Mucosa of rectum (tissue), 2 donors: ENCODE measurements around the gene SSC5D.
"Not testable (repeated sequence)": the region's sequence is repeated elsewhere in the genome, so short reads cannot be mapped to it uniquely, and the experiment has no call there.

Experiments used
- H3K27ac ChIP-seq, 2 donors: one replicate each; pipeline ENCODE4 v1.7.0; 2013; ENCODE audit warnings: inconsistent platforms in 2 of 2, low read depth in 2 of 2, low read length in 2 of 2
- H3K27me3 ChIP-seq, 2 donors: one replicate each; pipeline ENCODE4 v1.7.0; 2013; ENCODE audit warnings: low read length in 2 of 2; ENCODE audit not compliant: control insufficient read depth in 2 of 2, insufficient read depth in 2 of 2
- H3K36me3 ChIP-seq, 2 donors: one replicate each; pipeline ENCODE4 v1.7.0; 2013; ENCODE audit warnings: low read length in 2 of 2; ENCODE audit not compliant: control insufficient read depth in 2 of 2, insufficient read depth in 2 of 2
- H3K4me1 ChIP-seq, 2 donors: one replicate each; pipeline ENCODE4 v1.7.0; 2013; ENCODE audit warnings: low read length in 2 of 2, mild to moderate bottlenecking in 1 of 2; ENCODE audit not compliant: control insufficient read depth in 2 of 2, insufficient read depth in 2 of 2
- H3K4me3 ChIP-seq, 2 donors: one replicate each; pipeline ENCODE4 v1.7.0; 2013; ENCODE audit warnings: low read length in 2 of 2
- H3K9ac ChIP-seq, 2 donors: one replicate each; pipeline ENCODE4 v1.7.0; 2013; ENCODE audit warnings: low read length in 2 of 2, low read depth in 1 of 2, mild to moderate bottlenecking in 1 of 2
- H3K9me3 ChIP-seq, 2 donors: one replicate each; pipeline ENCODE4 v1.7.0; 2013; ENCODE audit warnings: low read length in 2 of 2; ENCODE audit not compliant: control insufficient read depth in 2 of 2
- donor health status: healthy.
- donor health status: Normal muscosa, but diverticular disease.

SSC5D gene

DNA sequence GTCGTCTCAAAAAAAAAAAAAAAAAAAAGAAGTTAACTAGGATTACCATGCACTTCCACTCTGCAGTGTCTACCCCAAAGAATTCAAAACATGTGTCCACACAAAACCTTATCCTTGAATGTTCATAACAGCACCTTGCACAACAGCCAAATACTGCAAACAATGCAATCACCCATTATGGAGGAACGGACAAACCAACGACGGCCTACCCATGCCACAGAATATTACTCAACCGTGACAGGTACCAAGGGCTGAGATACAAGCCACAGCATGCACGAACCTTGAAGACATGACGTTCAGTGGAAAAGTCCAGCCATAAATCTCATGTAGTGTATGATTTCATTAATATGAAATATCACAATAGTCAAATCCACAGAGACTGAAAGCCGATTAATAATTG is 42.2 kb upstream of the SSC5D start:
- Histone ChIP-seq H3K27ac (no peak overlapping the region), H3K27me3 (peaks cover 26 to 37% of the 10 kb centered on the region in 2 donors), H3K4me1 (peaks cover 0 to 2% of the 10 kb centered on the region in 2 donors), H3K36me3 (no peaks in the 10 kb centered on the region), H3K9me3 (no peaks in the 10 kb centered on the region), H3K9ac (no peak overlapping the region), H3K4me3 (no peak overlapping the region)

DNA sequence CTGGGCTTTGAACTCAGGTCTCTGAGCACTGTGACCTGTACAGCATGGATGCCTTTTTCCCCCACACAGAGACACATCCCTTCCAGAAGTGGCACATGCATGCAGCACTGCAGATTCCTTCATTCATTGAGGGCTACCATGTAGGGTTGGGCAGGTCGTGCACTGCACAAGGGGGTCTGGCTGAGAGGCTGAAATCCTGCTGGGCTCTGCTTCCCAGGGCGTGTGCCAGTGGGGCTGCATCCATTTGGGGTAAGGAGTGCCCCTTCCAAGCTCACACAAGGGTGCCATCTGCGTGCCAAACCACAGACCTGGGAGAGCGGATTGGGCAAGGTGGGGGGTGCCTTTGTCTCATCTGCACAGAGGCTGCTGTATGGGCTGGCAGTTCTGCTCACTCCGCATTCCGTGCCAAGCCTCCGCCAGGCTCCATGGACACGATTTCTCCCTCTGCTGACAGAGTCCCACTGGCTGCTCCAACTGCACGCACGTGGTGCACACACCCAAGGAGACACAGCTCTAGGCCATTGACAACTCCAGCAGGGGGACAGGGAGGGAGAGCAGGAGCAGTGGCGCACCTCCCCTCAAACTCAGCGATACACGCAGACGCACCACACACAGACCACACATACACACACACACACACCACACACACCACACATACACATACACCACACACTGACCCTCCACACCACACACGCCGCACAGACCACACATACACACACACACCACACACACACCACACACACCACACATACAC is 40.6 kb upstream of the SSC5D start:
- Histone ChIP-seq H3K27ac (no peak overlapping the region), H3K9ac (no peak overlapping the region)

DNA sequence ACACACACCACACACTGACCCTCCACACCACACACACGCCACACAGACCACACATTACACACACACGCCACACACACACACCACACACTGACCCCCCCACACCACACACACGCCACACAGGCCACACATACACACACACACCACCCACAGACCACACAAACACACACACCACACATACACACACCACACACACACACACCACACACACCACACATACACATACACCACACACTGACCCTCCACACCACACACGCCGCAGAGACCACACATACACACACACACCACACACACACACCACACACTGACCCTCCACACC is 40.1 kb upstream of the SSC5D start:
- H3K27me3 ChIP-seq: peaks cover 28 to 35% of the 10 kb centered on the region in 2 donors
- not testable (repeated sequence) for H3K9ac ChIP-seq, H3K4me1 ChIP-seq

More for the DNA sequence above, 40.6 kb upstream of the SSC5D start:
- Histone ChIP-seq H3K4me3 (no peak overlapping the region), H3K27me3 (peaks cover 28 to 35% of the 10 kb centered on the region in 2 donors), H3K4me1 (no peaks in the 10 kb centered on the region), H3K9me3 (no peaks in the 10 kb centered on the region), H3K36me3 (no peaks in the 10 kb centered on the region)

DNA sequence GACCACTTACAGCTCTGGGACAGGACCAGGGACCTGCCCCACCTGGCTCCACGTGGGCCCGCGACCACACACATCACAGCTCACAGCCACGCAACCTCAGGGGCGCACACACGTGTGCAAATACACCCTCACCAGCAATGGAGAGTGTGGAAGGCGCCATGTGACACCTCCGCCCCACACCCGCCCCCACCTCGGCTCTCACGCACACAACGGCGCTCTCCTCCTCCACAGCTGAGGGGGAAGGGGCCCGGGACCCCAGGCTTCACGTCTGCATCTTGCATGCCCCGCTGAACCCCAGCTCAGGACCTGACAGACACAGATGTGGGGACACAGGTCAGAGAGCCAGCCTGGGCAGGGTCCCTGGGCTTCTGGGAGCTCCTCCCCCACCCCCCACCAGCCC is 38.8 kb upstream of the SSC5D start:
- no peak overlapping the region for H3K27ac ChIP-seq
- H3K36me3 ChIP-seq: no peaks in the 10 kb centered on the region
- H3K4me1 ChIP-seq: no peaks in the 10 kb centered on the region
- peaks cover 18 to 24% of the 10 kb centered on the region in 2 donors for H3K27me3 ChIP-seq
- no peak overlapping the region for H3K9ac ChIP-seq
- no peaks in the 10 kb centered on the region for H3K9me3 ChIP-seq
- H3K4me3 ChIP-seq: no peak overlapping the region

More for the DNA sequence above, 40.1 kb upstream of the SSC5D start:
- H3K27ac ChIP-seq, H3K36me3 ChIP-seq, H3K4me3 ChIP-seq, H3K9me3 ChIP-seq: not testable (repeated sequence)

DNA sequence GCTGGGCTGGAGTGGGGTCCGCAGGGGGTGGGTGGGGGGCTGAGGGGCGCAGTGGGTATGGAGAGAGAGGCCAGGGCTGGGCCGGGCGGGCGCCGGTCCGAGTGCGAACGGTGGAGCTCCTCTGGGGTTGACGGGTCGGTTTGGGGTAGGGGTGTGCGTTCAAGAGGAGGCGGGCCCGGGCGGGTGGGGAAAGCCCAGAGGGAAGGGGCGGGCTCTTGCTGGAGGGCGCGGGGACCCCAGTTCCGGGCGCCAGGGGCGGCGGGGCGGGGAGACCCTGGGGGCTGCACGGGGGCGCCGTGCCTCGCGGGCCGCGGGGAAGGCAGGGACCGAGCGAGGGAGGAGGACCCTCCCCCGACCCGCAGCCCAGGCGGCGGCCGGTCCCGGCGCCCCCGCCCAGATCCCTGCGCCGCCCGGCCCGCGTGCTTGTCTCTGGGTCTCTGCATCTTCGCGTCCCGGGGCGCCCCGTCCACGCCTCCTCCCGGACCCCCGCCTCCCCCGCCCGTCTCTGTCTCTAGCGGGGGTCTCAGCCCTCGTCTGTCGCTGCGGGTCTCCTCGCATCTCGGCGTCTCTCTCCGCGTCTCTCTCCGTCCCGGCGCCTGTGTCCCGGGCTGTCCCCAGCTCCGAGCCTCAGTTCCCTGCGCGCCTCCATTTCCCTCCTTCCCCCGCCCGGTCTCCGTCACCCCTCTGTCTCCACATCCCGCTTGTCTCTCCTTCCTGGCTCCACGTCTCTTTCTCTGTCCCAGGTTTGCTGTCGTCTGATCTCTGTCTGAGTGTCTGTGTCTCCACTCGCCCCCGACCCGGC is 36.9 kb upstream of the SSC5D start:
- H3K9ac ChIP-seq: no peak overlapping the region
- H3K36me3 ChIP-seq: peaks cover 0 to 2% of the 10 kb centered on the region in 2 donors
- H3K9me3 ChIP-seq: no peaks in the 10 kb centered on the region
- H3K27ac ChIP-seq: no peak overlapping the region
- H3K27me3 ChIP-seq: peaks cover 15% of the 10 kb centered on the region in 2 donors
- no peaks in the 10 kb centered on the region for H3K4me1 ChIP-seq
- no peak overlapping the region for H3K4me3 ChIP-seq

DNA sequence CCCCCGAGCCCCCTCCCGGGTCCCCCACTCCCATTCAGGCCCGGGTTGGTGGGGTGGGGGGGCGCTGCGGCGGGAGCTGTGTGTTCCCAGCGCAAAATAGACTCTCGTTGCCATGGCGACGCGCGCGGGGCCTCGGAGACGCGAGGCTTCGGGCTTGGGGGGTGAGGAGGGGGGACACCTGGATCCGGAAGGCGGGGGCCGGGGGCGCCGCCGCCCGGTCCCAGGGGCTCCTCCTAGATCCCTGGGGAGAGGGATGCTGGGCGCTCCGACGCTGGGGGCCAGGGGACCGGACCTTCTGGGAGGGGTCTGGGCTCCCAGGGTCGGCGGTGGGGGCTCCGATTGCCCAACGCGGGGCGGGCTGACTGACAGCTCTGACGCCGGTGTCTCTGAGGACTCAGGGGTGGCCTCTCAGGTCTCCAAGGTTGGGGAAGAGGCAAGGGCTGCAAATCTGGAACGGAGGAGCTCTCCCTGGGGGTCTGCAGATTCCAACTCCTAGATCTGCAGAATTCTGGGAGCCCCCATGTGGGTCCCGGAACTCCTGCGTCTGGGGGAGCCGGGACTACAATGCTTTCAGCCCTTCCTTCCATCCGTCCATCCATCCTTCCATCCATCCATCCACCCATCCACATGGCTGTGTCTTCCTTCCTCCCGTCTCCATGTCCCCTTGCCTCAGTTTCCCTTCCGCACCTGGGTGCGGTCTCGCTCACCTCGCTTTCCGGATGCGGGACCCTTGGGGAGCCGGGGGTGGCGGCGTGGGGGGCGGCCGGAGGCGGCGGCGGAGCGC is 36.1 kb upstream of the SSC5D start:
- H3K27ac ChIP-seq: no peak overlapping the region
- H3K4me3 ChIP-seq: no peak overlapping the region
- no peak overlapping the region for H3K9ac ChIP-seq
- peaks cover 15% of the 10 kb centered on the region in 2 donors for H3K27me3 ChIP-seq
- H3K9me3 ChIP-seq: no peaks in the 10 kb centered on the region
- H3K4me1 ChIP-seq: no peaks in the 10 kb centered on the region
- peaks cover 0 to 5% of the 10 kb centered on the region in 2 donors for H3K36me3 ChIP-seq

DNA sequence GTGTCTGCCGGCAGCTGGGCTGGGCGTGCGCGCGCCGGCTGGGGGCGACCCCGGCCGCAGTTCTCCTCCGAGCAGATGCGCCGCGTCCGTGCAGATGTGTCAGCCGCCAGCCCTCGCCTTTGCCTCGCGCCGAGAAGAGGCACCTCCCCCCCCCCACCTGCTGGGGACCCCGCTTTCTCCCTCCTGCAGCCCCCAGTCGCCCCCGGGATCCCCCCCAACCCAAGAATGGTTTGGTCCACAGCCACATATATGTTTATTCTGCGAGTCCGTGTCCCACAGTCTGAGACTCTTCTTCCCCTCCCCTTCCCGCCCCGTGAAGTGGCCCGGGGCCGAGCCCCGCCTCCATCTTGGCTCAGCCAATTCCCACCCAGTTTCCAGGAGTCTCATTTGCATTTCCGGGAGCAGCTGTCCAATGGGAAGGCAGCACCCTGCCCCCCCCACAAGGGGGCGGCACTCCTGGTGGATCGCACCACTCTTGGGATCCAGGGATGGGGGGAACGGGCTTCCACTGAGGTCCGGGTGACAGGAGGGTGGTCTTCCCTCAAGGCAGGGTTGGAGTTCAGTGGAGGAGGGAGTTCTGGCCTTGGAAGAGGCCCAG is 35.4 kb upstream of the SSC5D start:
- Histone ChIP-seq H3K4me3 (no peak overlapping the region), H3K9ac (no peak overlapping the region), H3K4me1 (no peaks in the 10 kb centered on the region), H3K9me3 (no peaks in the 10 kb centered on the region), H3K27me3 (peaks cover 12 to 15% of the 10 kb centered on the region in 2 donors), H3K27ac (no peak overlapping the region), H3K36me3 (peaks cover 0 to 5% of the 10 kb centered on the region in 2 donors)

DNA sequence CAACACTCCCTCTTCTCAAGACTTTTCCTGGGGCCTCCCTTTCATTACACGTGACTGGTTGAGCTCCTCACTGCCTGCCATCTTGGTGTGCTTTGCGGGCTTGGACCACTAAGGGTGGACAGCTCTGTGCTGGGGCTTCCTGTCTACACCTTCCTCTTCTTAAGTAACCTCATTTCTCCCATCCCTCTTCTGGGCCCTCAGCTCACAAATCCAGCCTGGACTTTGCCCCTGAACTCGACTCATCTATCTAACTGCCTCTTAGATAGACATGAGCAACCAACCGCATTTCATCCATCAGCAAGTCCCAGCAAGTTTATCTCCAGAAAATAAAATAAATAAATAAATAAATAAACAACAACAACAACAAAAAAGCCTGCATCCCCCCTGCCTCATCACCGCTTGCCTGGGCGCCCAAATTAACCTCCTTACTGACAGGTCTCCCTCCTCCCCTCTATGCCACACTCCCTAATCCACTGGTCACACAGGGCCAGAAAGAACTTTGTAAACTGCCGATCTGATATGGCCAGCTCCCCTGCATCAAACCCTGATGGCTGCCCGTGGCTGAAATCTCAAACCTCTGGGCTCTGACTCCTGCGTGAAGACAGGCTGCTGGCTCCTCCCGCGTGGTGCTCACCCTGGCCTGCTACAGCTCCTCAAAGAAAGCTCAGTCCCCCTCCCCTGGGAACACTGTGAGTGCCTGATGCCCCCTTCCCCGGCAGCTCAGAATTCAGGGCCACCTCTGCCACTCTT is 34.5 kb upstream of the SSC5D start:
- no peak overlapping the region for H3K4me3 ChIP-seq
- H3K27me3 ChIP-seq: peaks cover 12 to 15% of the 10 kb centered on the region in 2 donors
- H3K9ac ChIP-seq: no peak overlapping the region
- H3K27ac ChIP-seq: no peak overlapping the region
- H3K36me3 ChIP-seq: peaks cover 0 to 5% of the 10 kb centered on the region in 2 donors
- no peaks in the 10 kb centered on the region for H3K4me1 ChIP-seq
- no peaks in the 10 kb centered on the region for H3K9me3 ChIP-seq

DNA sequence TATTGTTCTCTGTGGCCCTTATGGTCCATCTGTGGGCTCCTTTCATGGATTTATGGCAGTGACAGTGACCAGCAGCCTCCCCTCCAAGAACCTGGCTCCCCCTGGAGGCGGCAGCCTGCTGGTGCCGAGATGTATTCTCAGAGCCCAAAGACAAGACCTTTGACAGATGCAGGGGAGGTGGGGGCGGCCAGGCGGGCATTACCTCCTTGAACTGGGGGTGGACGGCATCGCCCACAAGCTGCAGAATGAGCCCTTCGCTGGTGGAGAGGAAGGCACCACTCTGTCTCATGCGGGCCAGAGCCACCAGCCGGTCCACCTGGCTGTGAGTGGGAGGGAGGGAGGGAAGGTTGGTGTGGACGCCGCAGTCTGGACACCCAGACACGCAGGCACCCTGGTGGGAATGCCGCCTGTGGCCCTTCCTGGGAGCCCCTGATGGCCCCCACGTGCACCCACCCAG is 33.4 kb upstream of the SSC5D start:
- Histone ChIP-seq H3K9ac (no peak overlapping the region), H3K4me1 (peaks cover 0 to 2% of the 10 kb centered on the region in 2 donors), H3K9me3 (no peaks in the 10 kb centered on the region), H3K27ac (no peak overlapping the region), H3K4me3 (no peak overlapping the region), H3K36me3 (peaks cover 0 to 5% of the 10 kb centered on the region in 2 donors), H3K27me3 (peaks cover 7 to 10% of the 10 kb centered on the region in 2 donors)
